Left lung (tissue), 10 donors: ENCODE measurements around the gene KCTD8. TPM values are rescaled to one million over a fixed set of nuclear protein-coding genes. Genes with fewer than 3 reads are reported as not detected.

ENCODE experiments used
- ATAC-seq: fragments of 200-7000 bp; cut with Tn5 transposase; one replicate; pipeline ENCODE4 v1.9.1; 2020; ENCODE audit warnings: moderate library complexity
- DNase-seq, 4 donors: peaks; one replicate each; pipeline ENCODE4 v3.0.0-alpha.2; 2013 to 2020
- H3K27ac ChIP-seq, 2 donors: fragments of 200-600 bp; sonication (generic) in 1 of 2; one replicate each; pipeline versions ENCODE4 v1.5.0 to v1.8.0; 2020 to 2021
- H3K27me3 ChIP-seq, 2 donors: fragments of 200-600 bp; sonication (generic) in 1 of 2; one replicate each; pipeline versions ENCODE4 v1.5.0 to v1.8.0; 2020 to 2021
- H3K36me3 ChIP-seq, 2 donors: fragments of 200-600 bp; sonication (generic) in 1 of 2; one replicate each; pipeline versions ENCODE4 v1.5.0 to v1.8.0; 2020 to 2021
- H3K4me1 ChIP-seq, 2 donors: fragments of 200-600 bp; one replicate each; pipeline ENCODE4 v1.8.0; 2021
- H3K4me3 ChIP-seq, 2 donors: fragments of 200-600 bp; sonication (generic) in 1 of 2; one replicate each; pipeline versions ENCODE4 v1.5.0 to v1.8.0; 2020 to 2021; ENCODE audit warnings: mild to moderate bottlenecking in 1 of 2
- H3K9me3 ChIP-seq, 2 donors: fragments of 200-600 bp; sonication (generic) in 1 of 2; one replicate each; pipeline versions ENCODE4 v1.5.0 to v1.8.0; 2020 to 2021
- CTCF ChIP-seq, 2 donors: fragments of 200-600 bp; sonication (generic) in 1 of 2; IDR thresholded peaks; one replicate each; pipeline versions ENCODE4 v1.5.0 to v1.8.0; 2021; ENCODE audit warnings: antibody characterized with exemption in 2 of 2
- intact Hi-C, 2 donors: fragments of 100-400 bp; cut with DNase I; formaldehyde crosslinking; loops; one replicate each; pipeline versions ENCODE4 v1.11.2 to v1.14.2; 2022
- polyA plus RNA-seq, 6 donors: library from polyadenylated mRNA; unstranded; fragments of 120-200 nt; gene quantifications; one replicate each; pipeline ENCODE4 v1.2.1, GENCODE V29; 2013; ENCODE audit not compliant: insufficient read length in 6 of 6
- total RNA-seq, 2 donors: library from RNA; stranded (reverse); fragmentation: NEBNext Ultra II Directional; extraction: Animal tissue kit (Norgen Biotek cat#: 25700); gene quantifications; one replicate each; pipeline ENCODE4 v1.2.1, GENCODE V29; 2021
- donor health status: DM: no; HTN: yes; CAD: no.
- donor health status: DM: no; HTN: no; CAD: no.

Gene KCTD8
- total and polyA plus RNA-seq, 8 donors: 0.08 to 0.23 (median 0.19) TPM; not detected in 2

GRCh38 chr4:44479731-44480130, 31.1 kb upstream of the KCTD8 start:
- no peak overlapping the region for H3K27ac ChIP-seq
- no peak for ATAC-seq
- no peak for TF ChIP-seq CTCF (IDR thresholded peaks at IDR 0.05)
- H3K9me3 ChIP-seq: peaks cover 0 to 12% of the 10 kb centered on the region in 2 donors
- H3K4me3 ChIP-seq: no peak overlapping the region
- H3K36me3 ChIP-seq: no peaks in the 10 kb centered on the region
- no peaks in the 10 kb centered on the region for H3K27me3 ChIP-seq
- H3K4me1 ChIP-seq: no peaks in the 10 kb centered on the region
- DNase-seq: no peak
- intact Hi-C loops: no loop called here

GRCh38 chr4:44462259-44462658, 13.7 kb upstream of the KCTD8 start:
- no peaks in the 10 kb centered on the region for H3K36me3 ChIP-seq
- H3K27ac ChIP-seq: no peak overlapping the region
- DNase-seq (no peak), ATAC-seq (no peak)
- peaks cover 0 to 3% of the 10 kb centered on the region in 2 donors for H3K9me3 ChIP-seq
- no peaks in the 10 kb centered on the region for H3K4me1 ChIP-seq
- intact Hi-C loops: no loop called here
- no peak overlapping the region for H3K4me3 ChIP-seq
- no peak for TF ChIP-seq CTCF (IDR thresholded peaks at IDR 0.05)
- no peaks in the 10 kb centered on the region for H3K27me3 ChIP-seq

GRCh38 chr4:44447563-44448504, 775 bp downstream of the KCTD8 start:
- H3K36me3 ChIP-seq: no peaks in the 10 kb centered on the region
- H3K27me3 ChIP-seq: peaks cover 30 to 92% of the 10 kb centered on the region in 2 donors
- peak; percentile 16 to 77 (median 23) for DNase-seq
- TF ChIP-seq CTCF (IDR thresholded peaks at IDR 0.05): no peak
- peak overlapping the region; percentile 27 to 39 for H3K4me3 ChIP-seq
- intact Hi-C loops: no loop called here
- no peak overlapping the region for H3K27ac ChIP-seq
- no peaks in the 10 kb centered on the region for H3K9me3 ChIP-seq
- peak; percentile 56 for ATAC-seq
- H3K4me1 ChIP-seq: peaks cover 0 to 19% of the 10 kb centered on the region in 2 donors

GRCh38 chr4:44446801-44447562, 1.6 kb downstream of the KCTD8 start:
- peaks cover 30 to 83% of the 10 kb centered on the region in 2 donors for H3K27me3 ChIP-seq
- no peak overlapping the region for H3K4me3 ChIP-seq
- peaks cover 0 to 19% of the 10 kb centered on the region in 2 donors for H3K4me1 ChIP-seq
- TF ChIP-seq CTCF (IDR thresholded peaks at IDR 0.05): no peak
- no peaks in the 10 kb centered on the region for H3K9me3 ChIP-seq
- H3K27ac ChIP-seq: no peak overlapping the region
- intact Hi-C loops: no loop called here
- no peaks in the 10 kb centered on the region for H3K36me3 ChIP-seq
- ATAC-seq (no peak), DNase-seq (peak in 1 of 4 donors; percentile 51)

GRCh38 chr4:44446191-44446590, 2.4 kb downstream of the KCTD8 start:
- H3K27ac ChIP-seq: no peak overlapping the region
- TF ChIP-seq CTCF (IDR thresholded peaks at IDR 0.05): no peak
- DNase-seq (no peak), ATAC-seq (no peak)
- no peaks in the 10 kb centered on the region for H3K36me3 ChIP-seq
- H3K27me3 ChIP-seq: peaks cover 30 to 75% of the 10 kb centered on the region in 2 donors
- peaks cover 0 to 19% of the 10 kb centered on the region in 2 donors for H3K4me1 ChIP-seq
- no peaks in the 10 kb centered on the region for H3K9me3 ChIP-seq
- no peak overlapping the region for H3K4me3 ChIP-seq
- intact Hi-C loops: no loop called here
